HG02852 (cell line): ENCODE data around the gene MUSTN1.

ENCODE experiments used
- ATAC-seq: cut with Tn5 transposase; IDR thresholded peaks from one replicate; pipeline ENCODE4 v1.9.1; 2021; ENCODE audit warnings: mild to moderate bottlenecking, moderate library complexity; ENCODE audit not compliant: unreplicated experiment

The MUSTN1 gene

DNA sequence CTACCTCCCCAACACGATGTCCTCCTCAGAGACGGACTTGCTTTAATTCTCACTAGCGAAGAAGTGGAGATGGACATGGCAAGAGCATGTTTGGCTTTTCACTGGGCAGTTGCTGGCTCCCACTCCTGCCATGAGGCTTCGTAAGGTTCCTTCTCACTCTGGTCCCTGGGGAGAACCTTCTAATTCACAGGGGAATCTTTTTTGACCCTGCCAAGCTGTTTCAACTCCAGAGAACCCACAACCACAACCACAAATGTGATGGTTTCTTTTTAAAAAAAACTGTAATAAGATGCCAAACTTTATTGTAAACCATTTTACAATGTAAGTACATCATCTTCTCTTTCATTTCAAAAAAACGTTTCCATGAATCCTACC, 1.6 kb upstream of the MUSTN1 start:
- ATAC-seq: no peak

DNA sequence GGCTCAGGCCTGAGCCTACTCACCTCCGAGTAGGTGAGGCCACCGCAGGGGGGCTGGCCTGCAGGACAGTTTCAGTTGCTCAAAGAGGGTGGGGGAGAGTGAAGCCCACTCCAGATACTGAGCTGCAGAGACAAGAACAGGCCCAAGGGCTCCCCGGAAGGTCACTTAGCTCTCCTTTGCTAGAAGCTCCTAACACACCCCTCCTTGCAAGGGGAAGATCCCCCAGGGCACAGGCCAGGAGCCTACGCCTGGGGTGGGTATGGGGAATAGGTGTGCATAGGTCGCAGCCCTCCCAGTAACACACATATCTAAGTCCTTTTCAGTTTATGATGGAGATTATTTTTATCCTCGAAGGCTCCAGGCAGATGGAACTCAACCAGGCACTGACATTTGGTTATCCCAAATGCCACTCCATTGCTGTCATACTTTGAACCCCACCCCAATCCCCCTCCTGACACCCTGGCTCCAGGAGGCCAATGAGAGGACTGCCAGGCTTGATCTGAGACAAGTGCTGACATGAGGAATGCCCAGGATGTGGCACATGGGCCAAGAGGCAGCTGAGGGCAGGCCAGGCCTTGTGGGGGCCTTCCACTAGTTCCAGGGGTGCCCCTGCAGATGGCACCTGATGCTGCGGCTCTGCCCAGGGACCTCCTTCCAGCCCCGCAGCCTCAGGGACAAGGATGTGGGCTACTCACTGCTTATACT, 1.1 kb upstream of the MUSTN1 start:
- ATAC-seq: no peak

DNA sequence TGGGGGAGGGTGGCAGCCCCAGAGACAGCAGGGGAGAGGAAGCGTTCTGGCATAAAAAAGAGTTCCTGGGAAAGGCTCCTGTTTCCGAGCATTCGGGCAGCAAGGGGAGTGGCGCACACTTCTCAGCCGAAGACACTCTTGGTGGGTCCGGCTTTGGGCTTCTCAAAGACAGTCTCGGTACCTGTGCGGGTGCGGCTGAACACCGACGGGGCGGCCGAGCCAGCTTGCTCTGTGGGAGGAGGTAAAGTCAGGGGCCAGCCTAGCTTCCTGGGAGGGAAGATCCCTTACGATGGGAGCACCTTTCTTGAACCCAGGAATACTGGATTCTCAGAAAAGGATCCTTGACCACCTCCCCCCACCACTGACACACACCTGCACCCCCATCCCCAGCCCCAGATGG, 1.6 kb downstream of the MUSTN1 start:
- ATAC-seq: no peak

DNA sequence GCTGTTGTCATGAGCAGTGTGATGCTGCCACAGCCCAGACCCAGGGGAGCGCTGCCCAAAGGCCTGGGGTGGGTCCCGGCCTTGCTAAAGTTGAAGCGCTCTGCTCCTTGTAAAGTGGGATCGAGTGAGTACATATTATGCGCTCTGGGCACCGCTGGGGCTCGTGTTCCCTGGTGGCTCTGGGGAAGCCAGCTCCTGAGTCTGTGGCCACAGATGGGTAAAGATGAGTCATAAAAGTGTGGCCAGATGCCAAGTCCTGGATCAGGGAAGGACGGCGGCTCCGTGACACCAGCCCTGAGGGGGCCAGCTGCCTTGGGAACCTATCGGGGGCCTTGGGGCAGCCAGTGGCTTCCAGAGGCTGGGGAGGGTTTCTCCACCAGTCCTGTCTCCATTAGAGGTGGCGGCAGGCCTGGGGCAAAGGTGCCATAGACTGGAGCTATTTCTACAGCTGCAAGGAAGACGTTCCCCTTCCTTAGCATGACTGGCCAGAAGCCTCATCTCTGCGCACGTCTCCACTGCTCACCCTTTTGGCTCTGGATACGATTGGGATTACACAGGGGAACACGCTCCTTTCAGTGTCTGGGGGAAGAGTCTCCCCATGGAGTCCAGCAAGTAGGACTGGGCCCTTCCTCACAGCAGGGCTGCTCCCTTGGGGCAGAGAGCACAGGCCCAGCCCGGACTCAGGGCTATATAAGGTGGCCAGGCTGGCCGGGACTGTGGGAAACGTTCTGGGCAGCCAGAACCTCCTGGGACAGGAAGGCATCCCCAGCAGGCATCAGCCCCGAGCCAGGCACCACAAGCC, 3.1 kb downstream of the MUSTN1 start:
- ATAC-seq: no peak

DNA sequence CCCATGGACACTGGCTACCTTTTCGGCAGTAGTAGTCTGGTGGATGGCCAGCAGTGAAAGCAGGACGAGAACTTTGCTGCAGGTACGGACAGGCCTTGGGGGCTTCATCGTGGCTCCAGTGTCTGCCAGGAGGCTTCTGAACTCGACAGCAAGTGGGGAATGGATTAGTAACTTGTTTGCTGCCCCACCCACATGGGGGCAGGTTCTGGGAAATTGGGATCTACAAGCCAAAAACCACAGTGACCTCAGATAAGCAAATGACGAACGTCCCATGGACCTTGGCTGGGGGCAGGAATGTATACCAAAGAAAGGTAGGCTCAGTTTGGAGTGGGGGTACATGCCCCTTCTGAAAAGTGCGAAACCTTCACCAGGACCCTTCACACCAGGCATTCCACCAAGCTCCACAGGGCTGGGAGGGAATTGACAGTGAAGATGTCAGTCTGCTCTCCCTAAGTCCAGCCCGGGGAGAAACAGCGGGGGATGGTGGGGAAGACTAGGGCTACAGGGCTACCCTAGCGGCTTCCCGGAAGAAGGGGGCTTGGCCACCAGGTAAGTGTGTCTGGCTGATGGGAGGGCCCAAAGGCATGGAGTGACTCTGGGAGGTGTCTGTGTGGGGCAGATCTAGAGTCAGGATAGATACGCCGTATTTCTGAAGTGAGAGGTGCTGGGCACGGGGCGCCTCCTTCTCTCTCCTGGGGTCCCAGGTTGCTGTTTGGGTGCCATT, 4.1 kb downstream of the MUSTN1 start, which contains the start of gene ITIH4:
Gene ITIH4 (minus strand): TSS at position 138 of the 724 bp plus-strand sequence. CDS start 30 bp downstream, at position 108.
- ATAC-seq: no peak

DNA sequence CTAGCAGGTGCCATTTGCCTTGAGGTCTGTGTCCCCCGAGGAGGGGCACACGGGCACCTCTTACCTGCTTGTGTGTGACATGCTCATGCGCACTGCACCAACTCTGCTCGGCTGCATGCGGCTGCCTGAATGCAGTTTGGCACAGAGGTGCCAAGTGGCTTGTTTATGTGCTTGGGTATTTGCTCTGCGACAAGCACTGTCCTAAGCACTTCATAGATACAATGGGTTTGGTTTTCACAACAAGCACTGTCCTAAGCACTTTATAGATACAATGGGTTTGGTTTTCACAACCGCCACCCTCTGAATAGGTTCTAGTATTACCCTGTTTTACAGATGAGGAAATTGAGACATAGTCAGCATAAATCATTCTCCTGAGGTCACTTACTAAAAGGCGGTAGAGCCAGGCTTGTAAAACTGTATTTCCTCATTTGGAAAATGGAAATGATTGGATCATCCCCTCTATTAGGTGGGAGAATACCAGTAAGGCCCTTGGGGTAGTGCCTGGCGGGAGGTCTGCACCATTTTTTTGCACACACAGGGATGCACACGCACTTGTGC, 4.8 kb downstream of the MUSTN1 start:
- ATAC-seq: no peak

DNA sequence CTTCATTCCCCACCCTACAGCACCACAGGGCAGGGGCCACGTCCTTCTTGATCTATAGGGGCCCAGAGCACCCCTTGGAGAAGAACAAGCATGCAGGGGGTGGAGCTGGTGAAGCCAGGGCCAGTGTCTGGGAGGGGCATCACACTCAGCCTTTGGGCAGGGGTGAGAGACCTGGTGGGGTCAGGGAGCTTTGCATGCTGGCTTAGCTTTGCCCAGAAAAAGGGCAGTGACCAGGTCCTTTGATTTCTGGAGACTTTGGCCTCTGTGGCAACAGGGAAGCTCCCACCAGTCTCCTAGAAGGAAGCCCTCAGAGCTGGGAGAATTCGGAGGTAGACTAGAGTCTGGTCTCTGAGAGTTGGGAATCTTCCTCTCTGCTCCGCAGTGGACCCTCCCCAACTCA, 5.3 kb downstream of the MUSTN1 start:
- ATAC-seq: no peak

DNA sequence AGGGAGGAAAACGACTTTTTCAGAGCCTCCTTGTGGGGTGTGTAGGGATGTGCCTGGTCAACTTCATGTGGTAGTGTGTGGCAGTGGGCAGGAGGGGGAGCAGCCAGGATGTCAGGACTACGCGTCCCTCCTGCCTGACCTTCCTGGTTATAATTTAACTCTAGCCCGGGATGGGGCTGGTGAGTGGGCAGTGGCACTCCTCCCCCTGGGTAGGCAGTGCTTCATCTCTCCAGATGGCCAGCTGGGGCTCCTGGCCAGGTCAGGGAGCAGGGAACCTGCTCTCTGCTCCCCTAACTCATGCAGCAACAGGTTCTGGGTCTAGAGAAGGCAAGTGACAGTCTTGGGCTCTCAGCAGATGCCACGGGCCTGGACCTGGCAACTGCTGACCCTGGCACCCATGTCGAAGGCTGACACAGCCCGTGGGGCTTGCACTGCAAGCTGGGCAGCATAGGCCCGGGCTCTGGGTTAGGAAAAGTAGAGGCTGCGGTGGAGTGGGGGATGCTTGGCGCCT, 6.9 kb downstream of the MUSTN1 start:
- no peak for ATAC-seq

DNA sequence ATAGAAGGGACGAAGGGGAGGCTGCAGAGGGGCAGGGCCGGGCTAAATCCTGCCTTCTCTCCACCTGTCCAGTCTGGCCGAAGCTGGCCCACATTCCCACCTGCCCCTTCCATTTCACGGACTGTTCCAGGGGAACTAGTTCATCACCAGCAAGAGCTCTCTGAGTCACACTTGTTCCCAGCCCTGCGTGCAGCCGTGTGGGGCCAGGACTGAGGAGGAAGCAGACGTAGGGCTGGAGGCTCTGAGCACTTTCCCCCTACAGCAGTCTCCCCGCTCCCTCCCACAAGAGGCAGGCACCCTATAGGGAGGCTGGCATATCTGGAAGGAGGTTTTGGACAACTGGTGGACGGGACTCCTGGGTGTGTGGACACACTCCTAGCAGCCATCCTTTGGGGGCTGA, 7.4 kb downstream of the MUSTN1 start:
- no peak for ATAC-seq

DNA sequence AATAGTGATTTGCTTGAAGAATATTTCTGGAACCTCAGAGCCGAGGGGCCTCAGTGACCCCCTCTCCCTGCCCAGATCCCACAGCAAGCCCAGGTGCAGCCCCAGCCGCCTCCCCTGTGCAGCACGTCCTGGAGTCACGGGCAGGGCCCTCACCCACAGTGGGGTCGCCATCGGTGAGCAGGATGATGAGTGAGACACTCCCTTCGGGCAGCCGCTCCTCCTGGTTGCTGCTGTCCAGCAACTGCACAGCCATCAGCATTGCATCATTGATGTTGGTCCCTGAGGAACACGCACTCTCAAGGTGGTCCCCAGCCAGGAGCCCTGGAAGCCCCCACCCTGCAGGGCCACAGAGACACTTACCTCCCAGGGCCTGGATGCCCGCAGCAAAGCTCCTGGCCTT, 10.8 kb downstream of the MUSTN1 start:
- ATAC-seq: no peak

DNA sequence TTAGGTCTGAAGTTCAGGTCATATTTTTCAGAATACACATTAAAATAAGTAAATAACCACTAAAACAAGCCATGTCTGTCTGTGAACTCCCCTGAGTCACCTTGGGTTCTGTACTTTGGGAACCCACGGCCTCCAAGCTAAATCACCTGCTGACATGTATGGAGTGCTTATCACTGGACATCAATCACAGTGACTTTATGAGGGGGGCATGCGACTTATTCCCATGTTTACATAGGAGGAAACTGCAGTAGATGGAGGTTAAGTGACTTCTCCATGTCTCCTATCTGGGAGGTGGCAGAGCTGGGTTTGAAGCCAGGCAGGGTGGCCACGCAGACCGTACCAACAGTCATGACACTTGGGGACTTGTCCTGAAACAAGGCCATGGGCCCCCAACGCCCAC, 12.5 kb downstream of the MUSTN1 start:
- no peak for ATAC-seq

DNA sequence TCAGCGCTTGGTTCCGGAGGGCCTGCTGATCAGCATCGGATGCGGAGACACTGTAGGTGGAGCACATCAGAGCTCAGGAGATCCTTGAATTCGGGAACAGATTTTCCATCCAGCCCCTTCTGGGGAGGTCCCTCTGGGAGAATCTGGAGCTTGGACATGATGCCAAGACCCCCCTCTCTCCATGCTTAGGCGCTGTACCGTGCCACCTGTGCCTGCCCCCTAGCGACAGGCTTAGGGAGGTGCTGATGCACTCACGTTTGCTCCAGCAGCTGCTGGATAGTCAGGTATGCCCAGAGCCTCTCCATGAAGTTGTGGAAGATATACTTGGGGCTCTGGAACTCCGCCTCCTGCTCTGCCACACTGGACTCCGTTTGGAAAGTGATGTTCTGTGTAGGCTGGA, 14.1 kb downstream of the MUSTN1 start:
- no peak for ATAC-seq

DNA sequence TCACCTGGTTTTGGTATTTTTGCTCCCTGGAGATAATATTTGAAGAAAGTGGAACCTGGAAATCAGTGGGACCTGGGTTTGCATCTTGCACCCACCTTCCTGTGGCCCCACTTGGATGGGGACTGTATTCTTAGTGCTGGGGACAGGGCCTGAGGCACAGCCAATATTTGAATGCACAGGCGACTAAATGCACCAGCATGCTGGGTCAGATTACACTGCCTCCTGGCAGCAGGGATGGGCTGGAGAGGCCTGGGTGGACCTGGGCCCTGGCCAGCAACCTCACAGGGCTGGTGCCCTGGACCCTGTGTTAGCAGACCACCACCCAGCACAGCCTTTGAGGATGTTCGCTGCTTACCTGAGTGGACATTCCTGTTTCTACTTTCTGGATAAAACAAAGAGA, 14.9 kb downstream of the MUSTN1 start:
- ATAC-seq: no peak

DNA sequence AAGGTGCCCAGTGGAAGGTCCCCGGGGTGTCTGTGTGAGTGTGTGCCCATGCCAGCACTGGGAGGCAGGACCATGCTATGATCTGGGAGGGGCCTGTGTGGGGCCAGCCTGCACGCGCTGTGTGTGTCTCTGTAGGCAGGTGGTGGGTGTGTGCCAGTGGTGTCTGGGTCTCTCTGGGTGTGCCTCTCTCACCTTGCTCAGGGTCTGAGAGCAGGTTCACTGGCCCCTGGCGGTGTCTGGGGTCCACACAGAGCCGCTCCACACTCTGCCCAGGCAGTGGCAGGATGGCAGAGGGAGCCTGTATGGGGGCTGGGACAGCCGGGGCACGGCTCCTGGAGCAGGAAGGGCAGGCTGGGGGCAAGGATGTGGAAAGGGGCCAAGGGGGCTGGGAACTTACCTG, 17.0 kb downstream of the MUSTN1 start:
- no peak for ATAC-seq

DNA sequence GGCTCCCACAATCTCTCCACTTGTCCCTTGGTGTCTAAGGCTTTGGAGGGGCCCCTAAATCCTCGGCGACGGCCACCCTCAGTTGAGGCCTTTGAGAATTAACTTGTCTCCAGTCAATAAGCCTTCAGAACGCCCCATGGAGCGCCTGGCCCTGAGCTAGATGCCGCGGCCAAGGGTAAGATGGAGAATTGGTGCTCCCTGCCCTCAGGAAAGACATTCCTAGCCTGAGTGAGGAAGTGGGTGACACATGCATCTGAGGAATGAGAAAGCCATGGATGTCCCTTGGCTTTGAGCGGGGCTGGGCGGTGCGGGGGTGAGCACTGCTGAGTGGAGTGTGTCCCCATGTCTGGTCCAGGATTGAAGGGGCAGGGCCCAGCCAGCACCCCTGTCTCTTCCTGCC, 17.6 kb downstream of the MUSTN1 start:
- ATAC-seq: no peak

DNA sequence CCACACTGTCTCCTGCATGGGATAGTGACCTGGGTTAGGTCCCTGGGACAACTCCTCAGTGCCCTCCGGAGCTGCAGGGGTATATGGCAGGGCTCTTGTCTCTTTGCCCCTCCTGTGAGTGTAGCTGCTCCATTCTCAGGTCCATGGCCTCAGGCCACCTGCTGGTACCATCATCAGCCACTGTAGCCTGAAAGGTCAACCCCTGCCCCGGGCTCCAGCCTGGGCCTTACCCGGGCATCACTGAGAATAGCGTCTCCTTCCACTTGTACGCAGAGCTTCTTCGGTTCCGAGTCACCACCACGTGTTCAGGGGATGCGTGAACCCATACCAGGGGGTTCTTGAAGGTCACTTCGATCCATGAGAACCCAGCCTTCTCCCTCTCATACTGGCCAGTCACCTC, 18.2 kb downstream of the MUSTN1 start:
- ATAC-seq: no peak

DNA sequence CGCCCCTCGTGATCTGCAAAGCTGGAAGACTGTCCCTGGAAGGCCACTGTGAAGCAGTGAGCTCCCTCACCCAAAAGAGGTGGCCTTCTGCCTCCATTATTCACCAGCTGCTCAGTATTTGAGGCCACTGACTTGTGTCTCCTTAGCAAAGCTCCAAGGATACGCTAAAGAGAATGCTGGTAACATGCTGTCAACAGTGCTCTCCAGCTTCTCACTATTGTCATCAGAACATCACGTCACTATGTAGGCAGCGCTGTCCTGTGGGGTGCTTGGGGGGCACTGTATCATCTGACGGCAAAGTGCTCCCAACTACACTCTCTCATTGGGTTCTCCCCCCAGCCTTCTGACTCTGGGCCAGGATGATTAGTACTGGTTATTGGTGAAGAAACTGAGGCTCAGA, 18.6 kb downstream of the MUSTN1 start:
- no peak for ATAC-seq

DNA sequence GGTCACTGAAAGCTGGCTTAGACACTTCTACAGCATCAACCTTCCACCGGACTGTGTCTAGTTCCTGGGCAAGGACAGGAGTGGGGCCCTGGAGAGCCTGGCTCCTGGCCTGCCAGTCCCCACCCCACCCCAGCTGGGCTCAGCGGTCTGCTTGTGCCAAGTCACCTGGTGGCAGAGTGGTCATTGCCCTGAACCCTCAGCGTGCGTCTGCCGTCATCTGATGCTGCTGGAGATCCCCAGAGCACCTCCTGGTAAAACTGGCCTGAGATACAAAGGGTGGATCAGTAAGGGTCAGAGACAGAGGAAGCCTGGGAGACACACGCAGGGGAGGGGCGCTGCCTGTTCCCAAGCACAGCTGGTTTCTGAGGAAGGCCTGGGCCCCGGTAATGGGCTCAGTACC, 21.0 kb downstream of the MUSTN1 start:
- ATAC-seq: no peak

DNA sequence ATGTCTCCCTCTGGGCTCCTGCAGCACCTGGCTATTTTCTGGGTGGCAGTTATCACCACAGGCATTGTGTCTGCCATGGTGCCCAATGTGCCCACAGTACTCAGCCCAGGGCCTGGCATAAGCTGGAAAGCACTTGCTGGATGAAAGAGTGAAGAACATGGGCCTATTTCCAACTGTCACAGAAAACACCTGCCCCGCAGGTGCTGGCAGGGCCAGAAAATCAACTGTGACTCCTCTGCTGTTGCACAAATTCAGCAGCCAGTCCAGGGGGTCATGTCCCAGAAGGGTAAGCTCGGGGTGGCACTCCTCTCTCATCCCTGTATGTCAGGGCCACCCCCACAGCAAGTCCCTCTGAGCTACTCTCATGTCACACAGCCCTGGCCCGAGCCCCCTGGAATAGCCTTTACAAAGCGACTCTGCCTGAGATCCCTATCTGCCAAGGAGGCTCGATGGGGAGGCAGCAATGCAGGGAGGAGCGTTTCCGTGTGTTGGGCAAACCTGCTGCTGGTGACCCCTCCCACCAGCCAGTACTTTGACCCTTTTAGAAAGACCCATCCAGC, 23.3 kb downstream of the MUSTN1 start:
- ATAC-seq: no peak

DNA sequence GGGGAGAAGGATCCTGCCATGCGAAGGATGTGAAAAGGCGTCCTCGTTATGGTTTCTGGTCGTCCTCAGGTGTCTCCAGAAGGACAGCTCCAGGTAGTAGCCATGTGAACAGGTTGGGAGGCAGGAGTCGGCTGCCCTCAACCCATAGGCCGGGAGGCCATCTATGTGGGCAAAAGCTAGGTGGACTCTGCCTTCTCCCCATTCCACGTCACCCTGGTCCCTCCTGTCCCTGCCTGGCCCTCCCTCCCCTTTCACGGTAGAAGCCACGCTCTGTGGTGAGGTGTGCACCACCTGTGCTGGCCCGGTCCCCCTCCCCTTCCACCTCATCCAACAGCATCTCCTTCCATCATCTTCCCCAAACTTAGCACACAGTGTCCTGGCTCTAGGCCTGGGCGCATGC, 23.9 kb downstream of the MUSTN1 start:
- ATAC-seq: no peak
